CD14-positive monocyte (primary cell): ENCODE data around the gene GNAS. TPM values are rescaled to one million over a fixed set of nuclear protein-coding genes. Genes with fewer than 3 reads are reported as not detected.

ENCODE experiments used
- DNase-seq, 3 donors: peaks; one replicate each; pipeline ENCODE4 v3.0.0-alpha.2; 2011 to 2022
- H2AFZ ChIP-seq: 2 replicates; pipeline ENCODE4 v1.6.0; 2012; ENCODE audit warnings: mild to moderate bottlenecking, low read depth, low read length, inconsistent platforms; ENCODE audit not compliant: insufficient read depth, poor library complexity, severe bottlenecking
- H3K27ac ChIP-seq, 2 donors: 1 replicate in 1 of 2; 2 replicates in 1 of 2; pipeline ENCODE4 v1.5.1; 2012 to 2013; ENCODE audit warnings: low read length in 2 of 2, control low read depth in 1 of 2, inconsistent platforms in 1 of 2, low read depth in 1 of 2, mild to moderate bottlenecking in 1 of 2
- H3K27me3 ChIP-seq, 2 donors: one replicate each; pipeline versions ENCODE4 v1.6.0 to v1.6.1; 2011 to 2013; ENCODE audit warnings: low read length in 2 of 2; ENCODE audit not compliant: control insufficient read depth in 2 of 2, insufficient read depth in 2 of 2
- H3K36me3 ChIP-seq, 2 donors: replicated peaks in 1 of 2; 1 replicate in 1 of 2; 2 replicates in 1 of 2; pipeline versions ENCODE4 v1.5.1 to v1.6.1; 2012 to 2013; ENCODE audit warnings: low read length in 2 of 2, control low read depth in 1 of 2, inconsistent platforms in 1 of 2, mild to moderate bottlenecking in 1 of 2; ENCODE audit not compliant: insufficient read depth in 2 of 2, control insufficient read depth in 1 of 2
- H3K4me1 ChIP-seq, 2 donors: 1 replicate in 1 of 2; 2 replicates in 1 of 2; pipeline versions ENCODE4 v1.5.1 to v1.6.1; 2012 to 2013; ENCODE audit warnings: low read length in 2 of 2, control low read depth in 1 of 2, inconsistent platforms in 1 of 2, mild to moderate bottlenecking in 1 of 2, moderate library complexity in 1 of 2; ENCODE audit not compliant: insufficient read depth in 2 of 2, control insufficient read depth in 1 of 2
- H3K4me2 ChIP-seq: replicated peaks from 2 replicates; pipeline ENCODE3; 2012; ENCODE audit warnings: low read length, moderate library complexity, mild to moderate bottlenecking; ENCODE audit not compliant: poor library complexity, severe bottlenecking; ENCODE audit errors: extremely low read depth
- H3K4me3 ChIP-seq, 3 experiments: fragments of 200-600 bp in 1 of 3; sonication (generic) in 1 of 3; replicated peaks in 1 of 3; 1 replicate in 2 of 3; 2 replicates in 1 of 3; pipeline ENCODE4 v1.5.1; 2011 to 2013; ENCODE audit warnings: low read length in 3 of 3, mild to moderate bottlenecking in 3 of 3, control low read depth in 2 of 3, low read depth in 2 of 3, inconsistent platforms in 1 of 3, moderate library complexity in 1 of 3
- H3K79me2 ChIP-seq: 2 replicates; pipeline ENCODE4 v1.6.0; 2012; ENCODE audit warnings: mild to moderate bottlenecking, control low read depth, inconsistent platforms, low read length, moderate library complexity; ENCODE audit not compliant: insufficient read depth
- H3K9ac ChIP-seq: 2 replicates; pipeline ENCODE4 v1.6.0; 2017; ENCODE audit warnings: low read length, mild to moderate bottlenecking; ENCODE audit not compliant: insufficient read depth, poor library complexity, severe bottlenecking
- H3K9me3 ChIP-seq, 2 donors: replicated peaks in 1 of 2; 1 replicate in 1 of 2; 2 replicates in 1 of 2; pipeline versions ENCODE4 v1.5.1 to v1.6.1; 2012 to 2013; ENCODE audit warnings: low read length in 2 of 2, control low read depth in 1 of 2; ENCODE audit not compliant: control insufficient read depth in 1 of 2, insufficient read depth in 1 of 2
- H4K20me1 ChIP-seq: 2 replicates; pipeline ENCODE4 v1.6.0; 2012; ENCODE audit warnings: mild to moderate bottlenecking, low read length, control low read depth, moderate library complexity; ENCODE audit not compliant: insufficient read depth
- H3K27ac Mint-ChIP-seq, 7 donors: one replicate each; pipeline ENCODE4 v1.8.0; 2020; ENCODE audit warnings: mild to moderate bottlenecking in 7 of 7, mixed read lengths in 7 of 7, moderate library complexity in 6 of 7, inconsistent platforms in 2 of 7
- H3K27me3 Mint-ChIP-seq, 3 donors: one replicate each; pipeline ENCODE4 v1.8.0; 2021 to 2022; ENCODE audit warnings: low read depth in 3 of 3, mild to moderate bottlenecking in 3 of 3, mixed read lengths in 3 of 3, moderate library complexity in 3 of 3, inconsistent platforms in 1 of 3
- H3K36me3 Mint-ChIP-seq, 2 donors: one replicate each; pipeline ENCODE4 v1.8.0; 2020; ENCODE audit warnings: mixed read lengths in 2 of 2, inconsistent platforms in 1 of 2, mild to moderate bottlenecking in 1 of 2
- H3K4me1 Mint-ChIP-seq: one replicate; pipeline ENCODE4 v1.8.0; 2020; ENCODE audit warnings: mild to moderate bottlenecking, mixed read lengths
- H3K4me3 Mint-ChIP-seq, 2 donors: one replicate each; pipeline ENCODE4 v1.8.0; 2020; ENCODE audit warnings: mild to moderate bottlenecking in 2 of 2, mixed read lengths in 2 of 2, moderate library complexity in 1 of 2
- H3K9me3 Mint-ChIP-seq, 7 donors: one replicate each; pipeline ENCODE4 v1.8.0; 2020 to 2022; ENCODE audit warnings: mixed read lengths in 7 of 7, mild to moderate bottlenecking in 6 of 7, moderate library complexity in 6 of 7, inconsistent platforms in 2 of 7
- CTCF ChIP-seq: fragments of 200-600 bp; IDR thresholded peaks from one replicate; pipeline ENCODE4 v1.8.0; 2022; ENCODE audit warnings: antibody characterized with exemption, mild to moderate bottlenecking
- whole genome bisulfite sequencing: methylation state at CpG from one replicate; pipeline ENCODE4 v1.1.5; 2013; ENCODE audit warnings: missing lambda C conversion rate; ENCODE audit not compliant: insufficient coverage; 5-methylcytosine and 5-hydroxymethylcytosine counted together
- intact Hi-C, 2 donors: fragments of 100-400 bp; cut with micrococcal nuclease; formaldehyde crosslinking; loops; one replicate each; pipeline versions ENCODE4 v1.15.0 to v1.15.1; 2023
- polyA plus RNA-seq, 3 donors: library from polyadenylated mRNA; depleted of rRNA in 1 of 3; unstranded in 2 of 3; stranded (reverse) in 1 of 3; fragments of 300-500 nt in 2 of 3; fragments of >200 nt in 1 of 3; fragmentation: Illumina TruSeq in 2 of 3; gene quantifications; 1 replicate in 2 of 3; 2 replicates in 1 of 3; pipeline ENCODE4 v1.2.3, GENCODE V29; 2012 to 2021

Gene GNAS
- polyA plus RNA-seq, 3 donors = 109 to 1,105 (median 124) TPM

- Mint-ChIP-seq H3K4me1 (peaks cover 12% of the 10 kb centered on the region), H3K27me3 (peaks cover 22 to 57% (median 47%) of the 10 kb centered on the region in 3 donors), H3K9me3 (peaks cover 0 to 3% (median 0%) of the 10 kb centered on the region in 7 donors), H3K4me3 (peak overlapping the region in 1 of 2 donors; percentile 33), H3K36me3 (no peaks in the 10 kb centered on the region), H3K27ac (no peak overlapping the region)
- WGBS = no CpG with 5 or more reads among the region's 2 CpGs
- Histone ChIP-seq H3K4me3 (no peak overlapping the region), H4K20me1 (no peaks in the 10 kb centered on the region), H3K9me3 (no peaks in the 10 kb centered on the region), H3K27me3 (peaks cover 16 to 22% of the 10 kb centered on the region in 2 donors), H3K4me1 (peaks cover 6 to 8% of the 10 kb centered on the region in 2 donors), H2AFZ (no peak overlapping the region), H3K36me3 (no peaks in the 10 kb centered on the region), H3K27ac (no peak overlapping the region), H3K9ac (no peak overlapping the region), H3K4me2 (no peak overlapping the region), H3K79me2 (no peaks in the 10 kb centered on the region)
- TF ChIP-seq CTCF = no peak
- DNase-seq = no peak
- intact Hi-C loops = loop anchor here in 1 of 2 donors (5.0 to 10.0 kb wide), 2 partner anchors 356 to 629 kb away; no protein-coding TSS in a partner anchor
Observed at GRCh38 chr20:58865843-58866242, 13.3 kb downstream of the GNAS start.

GRCh38 chr20:58867211-58867610 lies 14.7 kb downstream of the GNAS start:
- intact Hi-C loops = loop anchor here in 1 of 2 donors (5.0 to 10.0 kb wide), 2 partner anchors 355 to 628 kb away; no protein-coding TSS in a partner anchor
- DNase-seq = no peak
- Histone ChIP-seq H3K79me2 (no peaks in the 10 kb centered on the region), H3K4me1 (peaks cover 6 to 10% of the 10 kb centered on the region in 2 donors), H3K36me3 (no peaks in the 10 kb centered on the region), H2AFZ (no peak overlapping the region), H3K27me3 (peaks cover 12 to 16% of the 10 kb centered on the region in 2 donors), H3K9ac (no peak overlapping the region), H4K20me1 (no peaks in the 10 kb centered on the region), H3K9me3 (no peaks in the 10 kb centered on the region), H3K4me3 (no peak overlapping the region), H3K4me2 (no peak overlapping the region), H3K27ac (no peak overlapping the region)
- Mint-ChIP-seq H3K27me3 (peaks cover 17 to 49% (median 38%) of the 10 kb centered on the region in 3 donors), H3K27ac (no peak overlapping the region), H3K9me3 (peaks cover 0 to 4% (median 0%) of the 10 kb centered on the region in 7 donors), H3K4me3 (peak overlapping the region in 1 of 2 donors; percentile 2), H3K36me3 (no peaks in the 10 kb centered on the region), H3K4me1 (peaks cover 14% of the 10 kb centered on the region)
- 100% methylated on average over 4 of the region's 5 CpGs for WGBS
- TF ChIP-seq CTCF = no peak
